Testis (tissue), 2 donors: ENCODE data around the gene MTHFR.

Experiments used
- CTCF ChIP-seq, 3 experiments: fragments of 450-650 bp in 2 of 3; fragments of 200-600 bp in 1 of 3; sonication (generic) in 1 of 3; IDR thresholded peaks; one replicate each; pipeline ENCODE4 v1.5.1; 2016 to 2019; ENCODE audit warnings: antibody characterized with exemption in 3 of 3, mild to moderate bottlenecking in 2 of 3, moderate library complexity in 1 of 3
- POLR2A ChIP-seq: fragments of 450-650 bp; IDR thresholded peaks from one replicate; pipeline ENCODE4 v1.6.1; 2017; ENCODE audit warnings: antibody characterized with exemption, mild to moderate bottlenecking, moderate library complexity

- TF ChIP-seq CTCF (IDR thresholded peaks at IDR 0.05) (no peak), POLR2A (no peak)
These were observed 9.5 kb downstream of the MTHFR start for GRCh38 chr1:11796036-11796828.
